Fibroblast of mammary gland (primary cell): Measurements from ENCODE around the gene TMEM59L.
A peak's percentile ranks its signal among the peaks of the same experiment; 100 is the strongest.

Experiments used
- DNase-seq: peaks from one replicate; pipeline ENCODE4 v3.0.0-alpha.2; 2010; ENCODE audit warnings: low read depth
- H3K4me3 ChIP-seq: 2 replicates; pipeline ENCODE4 v1.5.1; 2011; ENCODE audit warnings: low read depth, mild to moderate bottlenecking, low read length, moderate library complexity; ENCODE audit not compliant: control insufficient read depth
- CTCF ChIP-seq: conservative IDR thresholded peaks from 2 replicates; pipeline ENCODE4 v1.5.1; 2011; ENCODE audit warnings: low read depth, low read length, inconsistent platforms; ENCODE audit not compliant: control insufficient read depth, insufficient read depth

Gene TMEM59L

GRCh38 chr19:18612772-18613588 lies at the start of gene TMEM59L:
Gene TMEM59L, plus strand, starts transcription at chr19:18612870. Its CDS starts 89 bp downstream, at chr19:18612959.
- no peak for DNase-seq
- H3K4me3 ChIP-seq = peak within 1 kb of the TSS; percentile 12
- TF ChIP-seq CTCF = no peak

- no peak overlapping the region for H3K4me3 ChIP-seq
- TF ChIP-seq CTCF = no peak
- DNase-seq = no peak
Measured at GRCh38 chr19:18566953-18567352, 45.7 kb upstream of the TMEM59L start.

GRCh38 chr19:18568367-18568766 lies 44.3 kb upstream of the TMEM59L start:
- DNase-seq = no peak
- no peak for TF ChIP-seq CTCF
- H3K4me3 ChIP-seq = no peak overlapping the region

- DNase-seq = peak; percentile 95
- H3K4me3 ChIP-seq = peak within 1 kb of the TSS; percentile 98
- no peak for TF ChIP-seq CTCF
Measured at GRCh38 chr19:18571564-18572344, 40.9 kb upstream of the TMEM59L start, which contains the start of gene UBA52. Gene UBA52, plus strand, starts transcription at chr19:18571857. Its CDS starts 1,444 bp downstream, at chr19:18573301.

GRCh38 chr19:18574691-18575291 lies 37.9 kb upstream of the TMEM59L start:
- no peak for DNase-seq
- no peak for TF ChIP-seq CTCF
- H3K4me3 ChIP-seq = no peak overlapping the region

GRCh38 chr19:18576383-18576782 lies 36.3 kb upstream of the TMEM59L start:
- no peak for TF ChIP-seq CTCF
- no peak overlapping the region for H3K4me3 ChIP-seq
- no peak for DNase-seq
